Stimulated activated naive CD4-positive, alpha-beta T cell (primary cell): ENCODE results near the gene VWA8.

Experiments
- DNase-seq, 6 experiments: peaks; one replicate each; lab custom pipeline; 2025; lab: John Stamatoyannopoulos, UW

VWA8 gene

GRCh38 chr13:41614671-41615527 is 346.0 kb downstream of the VWA8 start:
- no peak for DNase-seq

GRCh38 chr13:41613984-41614661 is 346.8 kb downstream of the VWA8 start:
- DNase-seq = no peak

GRCh38 chr13:41613471-41613870 is 347.4 kb downstream of the VWA8 start:
- no peak for DNase-seq

- no peak for DNase-seq
Measured at GRCh38 chr13:41611385-41611784, 349.5 kb downstream of the VWA8 start.

- DNase-seq = no peak
Measured at GRCh38 chr13:41610404-41610803, 350.5 kb downstream of the VWA8 start.

GRCh38 chr13:41609828-41610227 is 351.1 kb downstream of the VWA8 start:
- no peak for DNase-seq

GRCh38 chr13:41608839-41609177 is 352.1 kb downstream of the VWA8 start:
- no peak for DNase-seq

- DNase-seq = no peak
Measured at GRCh38 chr13:41608111-41608838, 352.6 kb downstream of the VWA8 start.

- no peak for DNase-seq
Measured at GRCh38 chr13:41606646-41607045, 354.3 kb downstream of the VWA8 start.

- no peak for DNase-seq
Measured at GRCh38 chr13:41605319-41606285, 355.3 kb downstream of the VWA8 start.

- DNase-seq = no peak
Measured at GRCh38 chr13:41603917-41604316, 357.0 kb downstream of the VWA8 start.

GRCh38 chr13:41601718-41602445 is 359.0 kb downstream of the VWA8 start:
- no peak for DNase-seq

GRCh38 chr13:41599619-41600018 is 361.3 kb downstream of the VWA8 start:
- DNase-seq = no peak

GRCh38 chr13:41597348-41598041 is 363.4 kb downstream of the VWA8 start:
- no peak for DNase-seq

GRCh38 chr13:41596190-41596589 is 364.7 kb downstream of the VWA8 start:
- no peak for DNase-seq

- DNase-seq = no peak
Measured at GRCh38 chr13:41595298-41595697, 365.6 kb downstream of the VWA8 start.

GRCh38 chr13:41590643-41591042 is 370.3 kb downstream of the VWA8 start:
- no peak for DNase-seq

GRCh38 chr13:41590122-41590521 is 370.8 kb downstream of the VWA8 start:
- DNase-seq = no peak

- no peak for DNase-seq
Measured at GRCh38 chr13:41589434-41589833, 371.5 kb downstream of the VWA8 start.

GRCh38 chr13:41588899-41589298 is 372.0 kb downstream of the VWA8 start:
- no peak for DNase-seq
